Neural cell (in vitro differentiated cells): Measurements from ENCODE around the gene CAPN8. TPM values are rescaled to one million over a fixed set of nuclear protein-coding genes. Genes with fewer than 3 reads are reported as not detected.

ENCODE experiments used
- H2AFZ ChIP-seq: fragments of 200-600, 300-800 bp; sonication (generic), shearing (Covaris generic); 2 replicates; pipeline ENCODE4 v1.6.0; 2014; ENCODE audit warnings: low read depth, mild to moderate bottlenecking, antibody characterized with exemption, low read length, moderate library complexity
- H3F3A ChIP-seq: fragments of 200-600 bp; shearing (Covaris generic); 2 replicates; pipeline ENCODE4 v1.6.1; 2016; ENCODE audit warnings: mild to moderate bottlenecking, moderate library complexity, mixed read lengths, antibody characterized with exemption, low read length; ENCODE audit not compliant: insufficient read depth, poor library complexity, severe bottlenecking
- H3K27ac ChIP-seq: fragments of 200-600, 300-800 bp; sonication (generic), shearing (Covaris generic); 2 replicates; pipeline ENCODE4 v1.5.1; 2014; ENCODE audit warnings: mild to moderate bottlenecking, low read length, moderate library complexity
- H3K27me3 ChIP-seq: fragments of 300-800, 200-600 bp; sonication (generic), shearing (Covaris generic); 2 replicates; pipeline ENCODE4 v1.6.0; 2014; ENCODE audit warnings: mild to moderate bottlenecking, low read depth, low read length, moderate library complexity; ENCODE audit not compliant: insufficient read depth
- H3K36me3 ChIP-seq: fragments of 300-800, 200-600 bp; sonication (generic), shearing (Covaris generic); 2 replicates; pipeline ENCODE4 v1.5.1; 2014; ENCODE audit warnings: mild to moderate bottlenecking, antibody characterized with exemption, low read length, moderate library complexity; ENCODE audit not compliant: insufficient read depth
- H3K4me2 ChIP-seq: fragments of 300-800, 200-600 bp; sonication (generic), shearing (Covaris generic); 2 replicates; pipeline ENCODE4 v1.6.0; 2014; ENCODE audit warnings: mild to moderate bottlenecking, low read length
- H3K4me3 ChIP-seq: fragments of 300-800, 200-600 bp; sonication (generic), shearing (Covaris generic); 2 replicates; pipeline ENCODE4 v1.5.1; 2014; ENCODE audit warnings: mild to moderate bottlenecking, low read length, moderate library complexity
- H3K79me2 ChIP-seq: fragments of 200-600 bp; shearing (Covaris generic); replicated peaks from 2 replicates; pipeline ENCODE4 v1.6.0; 2014; ENCODE audit warnings: mild to moderate bottlenecking, low read length, moderate library complexity; ENCODE audit not compliant: insufficient read depth
- H3K9ac ChIP-seq: fragments of 300-800, 200-600 bp; sonication (generic), shearing (Covaris generic); 2 replicates; pipeline ENCODE4 v1.6.1; 2016; ENCODE audit warnings: mild to moderate bottlenecking, low read length, mixed read lengths
- H3K9me2 ChIP-seq: fragments of 200-600 bp; shearing (Covaris generic); 2 replicates; pipeline ENCODE4 v1.6.1; 2016; ENCODE audit warnings: mild to moderate bottlenecking, low read length, mixed read lengths; ENCODE audit not compliant: insufficient read depth
- H3K9me3 ChIP-seq: fragments of 200-600, 300-800 bp; sonication (generic), shearing (Covaris generic); 2 replicates; pipeline ENCODE4 v1.6.1; 2016; ENCODE audit warnings: mild to moderate bottlenecking, mixed run types, low read length, moderate library complexity, mixed read lengths
- H4K20me1 ChIP-seq: fragments of 200-600 bp; shearing (Covaris generic); 2 replicates; pipeline ENCODE4 v1.6.1; 2016; ENCODE audit warnings: mild to moderate bottlenecking, mixed run types; ENCODE audit not compliant: insufficient read depth
- CTCF ChIP-seq: fragments of 450-650 bp; IDR thresholded peaks from 2 replicates; pipeline ENCODE4 v1.5.1; 2014; ENCODE audit warnings: antibody characterized with exemption, mild to moderate bottlenecking, moderate library complexity; ENCODE audit not compliant: poor library complexity, severe bottlenecking
- EP300 ChIP-seq: fragments of 450-650 bp; conservative IDR thresholded peaks from 2 replicates; pipeline ENCODE4 v1.6.1; 2014; ENCODE audit warnings: antibody characterized with exemption, mild to moderate bottlenecking, moderate library complexity; ENCODE audit not compliant: poor library complexity, severe bottlenecking
- EZH2 ChIP-seq: fragments of 200-600, 300-800 bp; shearing (Covaris generic), sonication (generic); IDR thresholded peaks from 2 replicates; pipeline ENCODE4 v1.6.1; 2014; ENCODE audit warnings: antibody characterized with exemption, low read length, borderline replicate concordance, mild to moderate bottlenecking; ENCODE audit not compliant: insufficient read depth, poor library complexity, severe bottlenecking
- MXI1 ChIP-seq: fragments of 450-650 bp; conservative IDR thresholded peaks from 2 replicates; pipeline ENCODE4 v1.6.1; 2014; ENCODE audit warnings: antibody characterized with exemption, mild to moderate bottlenecking; ENCODE audit not compliant: poor library complexity, severe bottlenecking
- POLR2AphosphoS5 ChIP-seq: IDR thresholded peaks from 2 replicates; pipeline ENCODE4 v1.6.1; 2012
- RAD21 ChIP-seq: fragments of 450-650 bp; conservative IDR thresholded peaks from 2 replicates; pipeline ENCODE4 v1.6.1; 2014; ENCODE audit warnings: antibody characterized with exemption, mild to moderate bottlenecking, moderate library complexity
- REST ChIP-seq: IDR thresholded peaks from 2 replicates; pipeline ENCODE4 v1.6.1; 2012; ENCODE audit warnings: borderline replicate concordance
- SMC3 ChIP-seq: fragments of 450-650 bp; conservative IDR thresholded peaks from 2 replicates; pipeline ENCODE4 v1.6.1; 2014; ENCODE audit warnings: antibody characterized with exemption, mild to moderate bottlenecking, moderate library complexity; ENCODE audit not compliant: poor library complexity
- polyA plus RNA-seq: library from polyadenylated mRNA; depleted of rRNA; stranded (reverse); fragments of >200 nt; gene quantifications from 2 replicates; pipeline ENCODE4 v1.2.3, GENCODE V29; 2014

CAPN8 gene
- polyA plus RNA-seq, 1 donor from 2014 or later, result not detected

- Histone ChIP-seq H3K4me3 (no peak overlapping the region), H4K20me1 (no peaks in the 10 kb centered on the region), H3K9ac (no peak overlapping the region), H3K27ac (no peak overlapping the region), H3F3A (no peaks in the 10 kb centered on the region), H2AFZ (no peak overlapping the region), H3K4me2 (no peak overlapping the region), H3K79me2 (no peaks in the 10 kb centered on the region), H3K9me3 (no peaks in the 10 kb centered on the region), H3K9me2 (no peaks in the 10 kb centered on the region), H3K27me3 (no peaks in the 10 kb centered on the region), H3K36me3 (no peaks in the 10 kb centered on the region)
- no peak for TF ChIP-seq POLR2AphosphoS5
- no peak for TF ChIP-seq CTCF
- TF ChIP-seq EP300, result no peak
- no peak for TF ChIP-seq EZH2
- no peak for TF ChIP-seq MXI1
- TF ChIP-seq REST, result no peak
- no peak for TF ChIP-seq RAD21
- no peak for TF ChIP-seq SMC3
These were observed 13.3 kb upstream of the CAPN8 start for GRCh38 chr1:223678841-223679240.

- no peak overlapping the region for H3K4me2 ChIP-seq
- no peak overlapping the region for H3K4me3 ChIP-seq
- H3K27ac ChIP-seq, result no peak overlapping the region
- no peaks in the 10 kb centered on the region for H3F3A ChIP-seq
- H3K9me3 ChIP-seq, result no peaks in the 10 kb centered on the region
- no peaks in the 10 kb centered on the region for H4K20me1 ChIP-seq
- no peaks in the 10 kb centered on the region for H3K27me3 ChIP-seq
- H3K79me2 ChIP-seq, result no peaks in the 10 kb centered on the region
- TF ChIP-seq POLR2AphosphoS5 (no peak), EP300 (no peak), RAD21 (no peak), SMC3 (no peak)
- H2AFZ ChIP-seq, result no peak overlapping the region
- H3K9me2 ChIP-seq, result no peaks in the 10 kb centered on the region
- H3K9ac ChIP-seq, result no peak overlapping the region
- H3K36me3 ChIP-seq, result no peaks in the 10 kb centered on the region
These were observed 8.8 kb upstream of the CAPN8 start for GRCh38 chr1:223674119-223674890.
